ENCODE data around the gene SLC16A14.

DNA sequence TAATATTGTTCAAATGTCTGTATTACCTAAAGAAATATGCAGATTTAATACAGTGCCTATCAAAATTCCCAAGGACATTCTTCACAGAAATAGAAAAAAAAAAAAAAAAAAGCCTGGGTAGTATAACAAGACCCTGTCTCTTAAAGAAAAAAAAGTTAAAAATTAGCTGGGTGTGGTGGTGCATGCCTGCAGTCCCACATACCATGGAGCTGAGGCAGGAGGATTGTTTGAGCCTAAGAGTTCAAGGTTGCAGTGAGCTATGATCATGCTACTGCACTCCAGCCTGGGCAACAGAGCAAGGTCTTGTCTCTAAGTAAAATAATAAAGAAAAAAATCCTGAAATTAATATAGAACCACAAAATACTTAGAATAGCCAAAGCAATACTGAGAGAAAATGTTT, 51.9 kb downstream of the SLC16A14 start:
- no peak for TF ChIP-seq EZH2phosphoT487 (IDR thresholded peaks at IDR 0.05; ENCODE audit: insufficient read depth, low read depth)
- TF ChIP-seq EZH2 (IDR thresholded peaks at IDR 0.05; ENCODE audit: insufficient read depth, poor library complexity, severe bottlenecking) = no peak
